ENCODE measurements around the gene DSCAML1.

The DSCAML1 gene

DNA sequence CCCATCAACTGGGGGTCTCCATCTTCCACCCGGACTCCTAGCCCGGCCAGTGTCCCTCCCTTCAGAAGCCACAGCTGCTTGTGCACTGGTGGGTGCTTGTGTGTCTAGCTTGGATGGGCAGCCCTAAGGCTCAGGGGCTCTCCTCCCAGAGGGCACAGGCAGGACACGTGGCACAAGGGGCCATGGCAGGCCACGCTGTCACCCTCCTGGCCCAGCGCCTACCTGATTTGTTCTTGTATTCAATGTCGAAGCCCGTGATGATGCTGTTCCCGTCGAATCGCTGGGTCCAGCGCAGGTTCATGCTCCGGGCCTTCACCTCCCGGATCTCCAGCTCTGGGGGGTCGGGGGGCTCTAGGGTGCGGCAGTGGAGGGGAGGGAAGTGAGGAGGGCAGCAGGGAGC lies 316.8 kb downstream of the DSCAML1 start:
- DNase-seq, result no peak

DNA sequence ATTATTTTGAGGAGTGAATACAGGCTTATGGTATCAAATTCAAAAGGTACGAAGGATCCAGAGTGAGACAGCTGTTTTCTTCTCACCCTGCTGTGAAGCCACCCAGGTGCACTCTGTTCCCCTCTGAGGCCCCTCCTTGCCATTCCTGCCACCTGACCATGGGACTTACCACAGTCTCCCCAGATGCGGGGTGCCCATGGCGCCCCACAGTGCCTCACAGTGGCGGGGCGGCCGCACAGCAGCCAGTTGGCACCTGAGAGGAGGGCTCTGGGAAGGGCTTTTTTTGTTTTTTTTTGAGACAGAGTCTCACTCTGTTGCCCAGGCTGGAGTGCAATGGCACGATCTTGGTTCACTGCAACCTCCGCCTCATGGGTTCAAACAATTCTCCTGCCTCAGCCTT lies 317.6 kb downstream of the DSCAML1 start:
- DNase-seq, result peak; percentile 10

DNA sequence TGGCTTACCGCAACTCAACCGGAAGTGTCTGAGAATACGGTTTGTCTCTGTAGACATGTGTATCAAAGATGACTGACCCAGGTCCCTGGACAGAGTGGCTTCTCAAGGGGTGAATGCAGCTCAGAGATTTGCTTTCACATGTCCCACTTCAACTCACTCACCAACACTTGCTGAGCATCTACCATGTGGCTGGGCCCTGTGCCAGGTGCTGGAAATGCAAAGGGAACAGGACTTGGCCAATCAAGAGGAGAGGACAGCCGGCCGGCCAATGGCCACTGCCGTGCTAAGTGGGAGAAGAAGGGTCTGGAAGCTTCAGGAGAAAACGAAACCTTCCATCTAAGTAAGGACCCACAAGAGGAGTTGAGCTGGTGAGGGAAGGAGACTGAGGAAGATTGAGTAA lies 318.1 kb downstream of the DSCAML1 start:
- no peak for DNase-seq

DNA sequence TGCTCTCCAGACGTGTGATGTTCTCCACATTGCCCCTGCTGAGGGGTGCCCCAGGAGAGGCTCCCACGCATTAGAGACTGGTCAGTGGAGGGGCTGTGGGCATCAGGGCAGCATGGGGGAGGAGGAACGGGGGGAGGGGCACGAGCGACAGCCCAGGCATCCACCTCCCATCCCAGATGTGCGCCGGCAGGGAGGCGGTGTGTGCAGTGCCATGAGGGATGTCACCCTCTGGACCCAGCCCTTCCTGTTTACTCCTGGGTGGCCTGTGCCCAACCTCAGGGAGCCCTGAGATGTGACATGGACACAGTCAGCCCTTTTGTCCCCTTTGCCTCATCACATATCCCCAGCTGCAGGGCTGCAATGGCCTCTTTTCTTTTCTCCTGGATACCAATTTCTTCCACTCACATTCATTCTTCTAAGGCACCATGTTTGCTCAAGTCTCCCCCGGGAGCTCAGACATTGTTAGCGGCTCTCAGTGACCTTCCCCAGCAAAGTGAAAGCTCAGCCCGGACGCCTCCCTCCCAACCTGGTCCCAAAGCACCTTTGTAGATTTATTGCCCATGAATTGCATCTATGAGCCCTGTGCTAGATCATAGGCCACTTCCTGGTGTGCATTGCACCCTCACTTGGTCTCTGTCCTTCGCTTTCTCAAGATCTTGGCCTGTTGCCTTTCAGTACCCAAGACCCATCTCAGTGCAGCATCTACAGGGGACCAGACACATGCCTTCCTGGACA lies 318.7 kb downstream of the DSCAML1 start:
- no peak for DNase-seq

DNA sequence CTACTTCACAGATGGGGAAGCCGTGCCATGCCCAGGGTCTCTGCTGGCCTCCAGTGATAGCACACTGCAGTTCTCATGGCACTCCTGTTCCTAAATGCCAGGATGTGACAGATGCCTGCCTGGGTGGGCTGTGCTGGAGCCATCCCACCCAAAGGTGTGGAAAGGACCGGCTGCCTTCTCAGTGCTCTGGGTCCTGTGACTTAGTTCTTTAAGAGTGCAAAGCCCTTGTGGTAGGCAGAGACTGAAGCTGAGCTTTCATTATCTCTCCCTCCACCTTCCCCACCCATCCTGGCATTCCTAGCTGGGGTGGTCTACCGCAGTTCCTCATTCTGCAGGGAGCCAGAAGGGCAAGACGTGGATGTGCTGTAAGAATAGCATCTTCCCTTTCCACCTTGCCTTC lies 319.3 kb downstream of the DSCAML1 start:
- DNase-seq, result no peak

DNA sequence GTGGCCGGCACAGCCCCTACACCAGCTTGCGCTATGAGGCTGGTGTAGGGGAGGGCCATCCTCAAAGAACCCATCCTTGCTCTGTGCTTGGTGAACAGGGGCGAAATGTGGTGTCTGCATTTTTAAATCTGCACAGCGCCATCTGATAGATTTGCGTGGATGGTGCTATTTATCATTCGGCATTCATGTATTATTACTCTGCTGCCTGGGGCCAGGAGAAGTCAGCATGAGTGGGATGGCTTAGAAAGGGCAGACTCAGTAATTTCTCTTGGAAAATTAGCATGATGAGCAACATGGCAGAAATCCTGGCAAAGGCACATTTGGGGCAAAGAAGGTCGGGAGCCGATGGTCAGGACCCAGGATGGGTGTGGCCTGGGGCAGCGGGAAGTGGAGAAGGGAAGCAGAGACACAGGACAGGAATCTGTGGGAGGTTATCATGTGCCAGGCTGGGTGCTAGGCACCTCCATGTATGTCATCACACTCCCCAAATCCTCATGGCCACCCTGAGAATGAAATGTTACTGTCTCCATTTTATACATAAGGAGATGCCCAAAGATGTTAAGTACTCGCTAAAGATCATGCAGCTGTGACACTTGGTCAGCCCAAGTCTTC lies 320.4 kb downstream of the DSCAML1 start:
- DNase-seq, result no peak

DNA sequence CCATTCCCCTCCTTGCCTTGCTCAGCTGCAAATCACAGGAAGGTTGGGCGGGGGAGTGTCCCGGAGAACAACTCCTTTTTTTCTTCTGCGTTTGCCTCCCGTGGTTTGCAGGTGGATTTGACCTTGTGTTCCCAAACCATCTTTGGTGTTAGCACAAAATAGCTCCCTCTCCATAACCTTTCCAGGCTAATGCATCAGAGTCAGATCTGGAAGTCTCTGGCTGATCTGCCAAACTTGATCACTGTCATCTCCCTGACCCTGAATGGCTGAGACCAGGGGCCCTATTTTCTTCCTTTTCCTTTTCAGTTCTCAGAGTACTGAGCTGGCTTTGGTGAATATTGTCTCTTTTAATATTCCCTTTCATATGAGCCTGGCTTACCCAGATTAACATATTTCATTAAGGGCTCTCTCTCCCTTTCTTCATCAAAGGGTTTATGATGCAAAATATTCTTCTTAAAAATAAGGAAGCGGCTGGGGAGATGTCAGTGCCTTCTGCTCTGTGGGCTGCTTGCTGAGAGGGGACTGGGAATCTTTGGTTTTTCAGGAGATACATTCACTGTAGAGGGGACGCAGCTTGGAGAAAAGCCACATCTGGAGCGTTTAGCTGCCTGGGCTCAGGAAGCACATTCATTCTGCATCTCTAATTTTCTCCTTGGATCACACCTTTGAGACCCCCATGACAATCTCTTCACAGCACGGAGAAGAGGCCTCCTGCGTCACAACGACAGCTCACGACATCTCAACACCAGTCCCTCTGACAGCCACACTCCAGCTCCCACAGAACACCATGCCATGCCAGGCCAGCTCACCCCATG lies 321.1 kb downstream of the DSCAML1 start:
- DNase-seq, result no peak

DNA sequence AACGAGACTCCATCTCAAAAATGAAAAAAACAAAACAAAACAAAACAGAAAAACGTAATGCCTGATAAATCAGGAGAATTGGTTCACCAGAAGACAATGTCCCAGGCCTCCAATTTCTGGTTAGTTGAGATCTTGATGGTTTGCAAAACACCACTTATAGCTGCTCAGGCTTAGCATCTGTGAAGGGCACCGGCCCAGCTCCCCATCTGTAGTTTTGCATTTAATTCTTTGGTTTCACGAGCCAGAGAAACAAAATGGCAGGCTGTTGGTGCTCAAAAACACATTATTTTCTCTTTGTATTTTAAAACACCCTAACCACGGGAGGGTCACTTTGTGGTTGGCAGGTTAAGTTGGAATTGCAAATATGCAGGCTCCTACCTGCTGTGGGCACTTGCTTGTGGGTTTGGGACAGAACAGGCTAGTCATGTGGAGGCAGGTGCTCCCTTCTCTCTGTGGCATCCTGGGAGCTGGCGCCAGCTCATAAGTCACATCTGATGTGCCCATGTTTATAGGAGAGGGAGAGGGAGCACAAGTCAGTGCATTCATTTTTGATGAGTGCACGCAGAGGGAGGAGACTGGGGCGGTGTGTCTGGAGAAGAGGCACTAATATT lies 323.4 kb downstream of the DSCAML1 start:
- no peak for DNase-seq

DNA sequence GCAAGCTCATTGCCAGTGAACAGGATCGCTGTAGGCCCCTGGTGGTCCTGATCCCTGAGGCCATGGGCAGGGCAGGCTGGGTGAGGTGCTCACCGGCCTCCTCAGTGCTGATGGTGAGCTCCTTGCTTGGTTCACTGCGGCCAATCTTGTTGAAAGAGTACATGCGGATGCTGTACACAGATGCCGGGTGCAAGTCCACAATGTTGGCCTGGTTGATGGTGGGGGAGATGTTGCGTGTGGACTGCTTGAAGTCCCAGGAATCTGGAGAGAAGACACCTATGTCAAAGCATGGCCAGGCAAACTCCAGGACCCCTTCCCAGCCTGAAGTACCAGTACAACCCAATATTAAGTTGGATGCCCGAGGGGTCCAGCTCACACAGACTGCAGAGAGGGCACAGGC lies 325.2 kb downstream of the DSCAML1 start:
- DNase-seq, result no peak

DNA sequence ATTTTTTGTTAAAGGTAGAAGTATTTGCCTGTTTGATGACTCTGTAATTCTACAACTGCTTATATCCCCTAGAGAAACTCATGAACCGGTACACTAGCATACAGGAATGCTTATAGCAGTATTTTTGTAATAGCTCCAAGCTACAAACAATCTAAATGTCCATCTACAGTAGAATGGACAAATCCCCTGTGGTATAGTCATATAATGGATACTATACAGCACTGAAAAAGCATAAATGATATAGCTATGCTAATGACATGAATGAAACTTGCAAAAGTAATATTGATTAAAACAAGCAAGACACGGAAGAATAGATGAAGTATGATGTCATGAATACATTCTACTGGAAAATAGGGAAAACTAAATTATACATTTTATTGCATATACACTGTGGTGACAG lies 326.4 kb downstream of the DSCAML1 start:
- no peak for DNase-seq

DNA sequence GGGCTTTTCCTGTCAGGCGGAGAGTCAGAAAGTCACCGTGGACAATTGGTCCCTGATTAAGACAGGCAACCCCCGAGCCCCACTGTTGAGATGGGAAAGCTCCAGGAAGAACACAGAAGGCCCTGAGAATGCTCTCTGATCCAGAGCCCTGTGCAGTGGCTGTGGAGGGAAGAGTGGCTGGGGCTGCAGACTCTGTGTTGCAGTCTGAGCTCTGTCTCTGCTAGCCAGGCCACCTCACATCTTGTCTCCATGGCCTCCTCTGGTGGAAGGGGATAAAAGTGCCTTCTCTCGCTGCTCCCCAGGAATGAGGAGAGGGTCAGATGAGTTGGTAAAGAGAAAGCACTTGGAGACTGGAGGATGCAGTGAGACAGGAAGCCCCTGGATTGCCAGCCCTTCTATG lies 328.1 kb downstream of the DSCAML1 start:
- peak; percentile 14 for DNase-seq

DNA sequence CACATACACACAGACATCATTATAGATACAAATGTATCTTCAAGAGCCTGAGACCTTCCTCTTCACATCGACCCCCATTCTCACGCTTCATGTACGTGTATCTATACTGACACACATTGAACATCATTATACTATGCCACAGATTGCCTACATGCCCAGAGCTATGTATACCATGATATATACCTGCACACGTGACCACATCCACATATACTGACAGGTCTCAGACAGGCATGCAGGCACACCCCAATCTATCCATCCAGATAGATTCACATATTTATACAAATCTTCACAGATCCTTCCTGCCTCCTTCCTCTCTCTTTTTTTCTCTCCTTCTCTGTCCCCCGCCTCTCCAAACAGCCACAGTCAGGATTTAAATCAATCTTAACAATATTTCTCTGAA lies 329.2 kb downstream of the DSCAML1 start:
- no peak for DNase-seq

DNA sequence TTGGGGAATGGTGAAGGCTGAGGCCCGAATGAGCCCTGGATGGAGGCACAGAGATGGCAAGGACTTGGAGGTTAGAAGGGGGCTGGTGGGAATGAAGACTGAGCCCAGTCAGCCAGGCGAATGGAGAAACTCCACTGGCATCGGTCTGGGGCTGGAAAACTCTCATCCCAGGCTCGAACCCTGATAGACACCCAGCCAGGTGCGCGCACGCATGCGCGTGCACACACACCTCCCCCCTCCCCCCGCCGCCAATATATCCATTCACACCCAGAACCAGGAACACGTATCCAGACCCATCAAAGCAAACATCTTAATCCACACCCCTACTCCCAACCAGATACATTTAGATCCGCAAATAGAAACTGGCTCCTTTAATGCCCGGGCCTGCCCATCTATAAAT lies 330.1 kb downstream of the DSCAML1 start:
- DNase-seq, result no peak

DNA sequence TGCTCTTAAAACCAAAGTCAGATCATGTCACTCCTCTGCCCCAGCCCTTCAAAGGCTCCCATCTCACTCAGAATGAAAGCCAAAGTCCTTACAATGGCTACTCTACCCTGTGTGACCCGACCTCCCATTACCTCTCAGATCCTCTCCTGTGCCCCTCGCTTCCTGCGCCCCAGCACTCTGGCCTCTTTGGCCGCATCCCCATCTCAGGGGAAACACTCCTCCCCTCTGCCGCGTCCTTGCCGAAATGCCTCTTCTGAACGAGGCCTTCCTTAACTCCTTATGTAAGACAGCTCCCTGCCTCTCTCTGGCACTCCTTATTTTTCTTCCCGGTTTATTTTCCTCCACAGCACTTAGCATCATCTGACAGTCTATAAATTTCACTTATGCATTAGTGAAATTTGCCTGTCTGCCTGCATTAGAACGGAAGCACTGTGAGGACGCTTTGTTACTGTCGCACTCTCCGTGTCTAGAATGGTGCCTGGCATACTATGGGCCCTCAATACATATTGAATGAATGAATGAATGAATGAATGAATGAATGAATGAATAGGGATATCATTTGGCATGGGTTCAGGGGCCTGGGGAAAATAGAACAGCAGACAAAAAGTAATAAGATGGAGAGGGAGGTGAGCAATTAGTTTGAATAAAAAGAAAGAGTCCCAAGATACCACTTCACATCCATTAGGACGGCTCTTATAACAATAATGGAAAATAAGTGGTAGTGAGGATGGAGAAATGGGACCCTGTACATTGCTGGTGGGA lies 331.6 kb downstream of the DSCAML1 start:
- DNase-seq, result no peak

DNA sequence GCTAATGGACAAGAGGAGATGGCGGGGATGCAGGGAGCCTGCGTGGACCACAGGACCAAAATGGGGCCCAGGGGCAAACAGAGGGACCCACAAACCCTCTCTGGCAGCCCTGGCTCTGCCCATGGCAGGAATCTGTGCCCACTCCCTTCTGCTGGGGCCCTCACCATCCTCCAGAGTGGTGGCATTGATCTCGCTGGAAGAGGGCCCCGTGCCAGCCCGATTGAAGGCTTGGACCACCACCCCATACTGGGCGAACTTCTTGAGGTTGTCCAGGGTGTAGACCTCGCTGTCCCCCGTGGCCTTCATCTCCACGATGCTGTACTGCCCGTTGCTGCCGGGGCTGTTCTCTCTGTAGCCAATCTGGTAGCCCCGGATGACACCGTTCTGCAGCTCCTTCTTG lies 332.2 kb downstream of the DSCAML1 start:
- no peak for DNase-seq

DNA sequence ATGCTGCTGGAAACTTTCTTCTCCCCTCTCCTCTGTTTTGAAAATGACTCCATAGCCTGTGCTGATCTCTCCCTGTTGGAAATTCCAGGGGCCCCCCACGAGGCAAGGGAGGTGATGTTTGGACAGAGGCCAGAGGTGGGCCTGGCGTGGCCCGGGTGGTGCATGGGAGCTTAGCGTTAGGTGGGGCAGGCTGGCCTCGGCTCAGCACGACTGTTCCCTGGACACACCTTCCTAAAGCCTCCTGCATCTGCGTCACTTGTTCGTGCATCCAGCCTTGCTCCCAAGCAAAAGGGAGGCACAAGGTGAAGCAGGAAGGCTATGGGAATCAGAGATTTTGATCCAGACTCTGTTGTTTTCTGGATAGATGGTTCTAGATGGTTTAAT lies 334.2 kb downstream of the DSCAML1 start:
- DNase-seq, result no peak

DNA sequence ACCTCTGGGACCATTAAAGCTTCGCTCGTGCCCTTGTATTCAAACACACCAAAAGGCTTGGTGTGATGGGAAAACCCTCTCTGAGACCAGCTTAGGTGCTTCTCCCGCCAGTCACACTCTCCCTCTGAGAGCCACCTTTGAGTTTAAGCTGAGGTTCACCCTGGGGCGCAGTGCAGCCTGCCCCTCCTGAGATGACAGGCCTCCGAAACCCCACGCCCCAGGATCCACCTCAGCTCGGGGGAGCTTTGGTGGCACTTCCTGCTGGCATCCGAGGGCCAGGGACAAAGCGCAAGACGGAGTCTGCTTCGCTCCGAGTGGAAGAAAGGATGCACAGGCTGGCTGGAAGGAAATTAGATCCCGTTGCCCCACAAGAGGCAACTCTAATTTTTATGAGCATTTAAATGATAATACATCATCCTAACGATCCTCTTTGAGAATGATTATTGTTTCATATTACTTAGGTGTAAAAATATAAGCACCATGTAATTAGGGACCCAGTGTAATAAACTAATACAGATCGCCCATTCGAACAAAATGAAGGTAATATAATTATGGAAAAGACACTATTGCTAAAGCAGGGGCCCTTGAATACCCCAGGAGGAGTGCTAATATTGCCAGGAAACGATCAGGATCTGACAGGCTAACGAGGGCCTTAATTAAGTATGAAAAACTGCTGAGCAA lies 334.7 kb downstream of the DSCAML1 start:
- no peak for DNase-seq

DNA sequence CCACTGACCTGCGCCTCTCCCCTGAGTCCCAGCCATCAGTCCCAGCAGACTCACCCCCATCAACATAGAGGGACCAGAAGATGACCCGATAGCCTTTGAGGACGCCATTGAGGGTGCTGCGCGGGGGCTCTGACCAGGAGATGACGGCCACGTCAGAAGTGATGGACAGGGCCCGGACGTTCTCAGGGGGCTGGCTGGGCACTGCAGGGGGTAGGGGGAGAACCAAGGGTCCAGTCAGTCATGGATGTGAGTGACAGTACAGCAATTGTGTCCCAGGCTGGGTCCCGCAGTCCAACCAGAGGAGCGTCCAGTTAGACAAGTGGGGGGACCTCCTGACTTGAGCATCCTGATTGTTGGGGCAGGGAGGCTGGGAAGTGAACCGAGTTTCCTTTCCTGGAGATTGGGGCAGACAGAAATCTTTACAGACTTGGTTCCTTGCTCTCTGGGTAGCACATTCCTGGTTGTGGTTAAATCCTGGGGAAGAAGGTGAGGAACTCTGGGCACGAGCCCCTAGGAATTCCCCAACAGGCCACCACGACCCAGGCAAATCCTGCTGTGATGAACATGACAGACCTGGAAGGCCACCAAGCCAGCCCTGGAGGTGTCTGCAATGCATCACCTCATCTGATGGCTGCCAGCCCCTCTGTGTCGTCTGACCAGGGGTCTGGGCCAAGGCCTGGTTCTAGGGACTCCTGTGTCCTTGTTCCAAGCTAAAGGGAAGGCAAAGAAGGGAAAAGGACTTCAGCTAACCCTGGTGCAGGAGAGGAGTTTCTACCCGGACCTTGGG lies 335.4 kb downstream of the DSCAML1 start:
- DNase-seq, result no peak

DNA sequence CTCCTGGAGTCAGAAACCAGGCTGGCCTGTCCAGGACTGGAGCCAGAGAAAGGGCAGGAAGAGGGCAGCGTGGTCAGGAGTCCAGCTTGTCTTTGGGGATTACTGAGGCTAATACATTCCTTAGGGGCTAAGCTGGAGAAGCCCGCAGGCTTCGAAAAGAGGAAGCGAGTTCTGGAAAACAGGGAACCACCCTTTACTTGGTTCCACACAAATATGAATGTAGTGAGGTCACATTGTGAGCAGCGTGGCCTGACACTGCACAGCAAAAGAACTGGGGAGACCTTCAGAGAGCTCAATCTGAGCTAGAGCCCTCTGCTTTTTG lies 337.1 kb downstream of the DSCAML1 start:
- DNase-seq, result no peak

DNA sequence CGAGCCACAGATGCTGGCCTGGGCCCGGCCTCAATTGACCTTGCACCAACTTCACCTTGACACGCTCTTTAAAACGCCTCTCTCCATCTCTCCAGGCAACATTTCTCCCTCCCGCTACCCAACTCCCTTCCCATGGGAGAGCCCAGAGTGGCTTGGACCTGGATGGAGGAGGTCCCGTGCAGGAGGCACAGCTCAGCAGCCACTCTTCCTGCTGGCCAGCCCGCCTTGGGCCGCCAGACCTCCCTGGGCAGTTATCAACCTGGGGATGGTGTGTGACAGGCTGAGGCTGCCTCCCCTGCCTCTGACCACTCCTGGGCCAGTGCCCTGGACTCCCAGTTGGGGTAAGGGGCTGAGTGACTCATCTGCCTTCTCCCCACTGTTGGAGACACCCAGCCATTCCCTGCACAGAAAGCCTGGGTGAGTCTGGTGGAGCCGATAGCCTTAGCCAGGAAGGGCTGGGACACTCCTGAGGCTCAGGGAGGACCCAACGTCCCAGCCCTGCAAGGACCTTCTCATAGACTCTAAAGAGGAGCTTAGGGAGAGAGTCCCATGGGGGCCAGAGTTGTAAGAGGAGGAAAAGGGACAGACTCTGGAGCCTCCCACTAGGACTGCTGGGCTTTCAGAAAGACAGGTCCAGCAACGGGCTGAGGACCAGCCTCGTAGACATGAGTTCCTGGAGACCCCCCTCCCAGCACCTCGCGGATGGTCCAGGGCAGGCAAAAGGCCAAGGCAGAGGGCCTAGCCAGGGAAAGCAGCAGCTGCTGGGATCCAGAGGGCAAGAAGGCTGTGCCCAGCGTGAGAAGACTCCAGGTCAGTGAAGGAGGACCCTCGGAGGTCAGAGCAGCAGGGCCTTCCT lies 337.7 kb downstream of the DSCAML1 start:
- DNase-seq, result no peak
